Fibroblast of skin of right biceps (primary cell): ENCODE results near the gene RPS6KA2.

Experiments
- DNase-seq: peaks from one replicate; pipeline ENCODE4 v3.0.0-alpha.2; 2013

Gene RPS6KA2

DNA sequence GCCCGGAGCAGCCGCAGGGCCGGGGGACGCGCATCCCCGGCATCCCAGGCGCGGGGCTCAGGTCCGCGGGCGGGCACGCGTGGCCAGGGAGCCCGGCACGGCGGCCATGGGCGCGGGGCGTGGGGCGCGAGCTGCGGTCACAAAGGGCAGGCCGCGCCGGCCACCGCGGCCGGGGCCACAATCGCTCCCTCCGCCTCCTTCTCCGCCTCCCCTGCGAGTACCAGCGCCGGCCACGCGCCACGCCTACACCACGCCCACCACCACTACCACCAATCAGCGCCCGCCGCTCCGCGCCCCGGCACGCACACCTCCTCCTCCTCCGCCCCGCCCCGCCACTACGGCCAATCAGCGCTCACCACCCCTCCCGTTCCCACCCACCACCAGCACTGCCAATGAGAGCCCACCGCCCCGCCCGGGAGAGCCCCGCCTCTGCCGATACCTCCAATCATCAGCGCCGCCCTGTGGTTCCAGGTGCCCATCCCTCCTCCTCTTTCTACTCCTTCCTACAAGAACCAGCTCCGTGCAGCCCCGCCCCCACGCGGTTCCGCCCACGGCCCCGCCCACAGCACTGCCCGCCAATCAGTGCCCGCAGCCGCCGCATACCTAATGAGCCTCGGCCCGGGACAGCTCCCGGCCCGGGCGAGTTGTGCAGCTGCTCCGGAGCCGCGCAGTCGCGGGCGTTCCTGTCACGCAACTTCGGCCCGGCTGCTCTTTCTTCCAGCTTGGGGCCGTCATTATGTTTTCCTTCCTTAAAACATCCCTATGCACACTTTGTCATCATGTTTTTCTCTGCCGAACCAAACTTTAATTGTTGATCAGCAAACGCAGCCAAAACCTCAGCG is at the start of gene RPS6KA2:
RPS6KA2 (minus strand) TSS at position 219 of the 842 bp plus-strand sequence. CDS start 232 bp downstream, outside the sequence.
- DNase-seq: peak; percentile 100

DNA sequence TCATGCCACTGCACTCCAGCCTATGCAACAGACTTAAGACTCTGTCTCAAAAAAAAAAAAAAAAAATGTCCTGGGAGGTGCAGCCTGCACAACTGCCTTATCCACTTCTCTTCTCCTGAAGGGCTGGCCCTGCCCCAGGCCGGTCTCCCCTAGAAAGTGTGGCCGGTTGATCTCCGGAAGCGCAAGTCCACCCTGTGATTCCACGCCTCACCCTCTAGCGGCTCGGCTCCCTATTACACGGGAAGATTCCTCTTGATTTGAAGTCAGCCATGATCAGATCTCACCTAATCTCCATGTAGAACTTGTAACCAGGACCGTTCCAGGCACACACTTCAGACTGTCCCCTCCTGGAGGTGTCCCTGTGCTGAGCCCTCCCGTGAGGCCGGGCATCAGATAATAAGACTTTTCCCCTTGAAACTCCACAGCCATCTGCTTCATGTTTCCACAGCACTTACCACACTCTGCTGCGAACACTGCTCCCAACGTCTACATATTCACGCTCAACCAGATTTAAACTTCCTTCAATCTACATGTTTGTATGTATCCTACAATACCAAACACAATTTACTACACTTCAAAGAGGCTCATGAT is 49.3 kb upstream of the RPS6KA2 start:
- no peak for DNase-seq

DNA sequence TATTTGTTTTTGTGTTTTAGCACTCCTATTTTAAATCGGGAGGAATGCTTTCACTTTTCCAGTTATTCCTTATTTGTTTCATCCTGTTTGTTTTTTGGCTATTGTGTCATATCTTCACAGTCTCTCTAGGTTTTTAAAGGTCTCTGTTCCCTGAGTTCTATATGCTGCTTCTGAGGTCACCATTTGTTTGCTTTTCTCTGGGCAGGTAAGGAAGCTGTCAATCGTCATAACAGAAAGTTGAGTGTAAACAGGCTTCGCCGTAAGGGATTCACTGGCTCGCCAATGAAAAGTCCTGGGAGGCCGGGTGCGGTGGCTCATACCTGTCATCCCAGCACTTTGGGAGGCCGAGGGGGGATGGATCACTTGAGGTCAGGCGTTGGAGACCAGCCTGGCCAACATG is 48.7 kb upstream of the RPS6KA2 start:
- no peak for DNase-seq

DNA sequence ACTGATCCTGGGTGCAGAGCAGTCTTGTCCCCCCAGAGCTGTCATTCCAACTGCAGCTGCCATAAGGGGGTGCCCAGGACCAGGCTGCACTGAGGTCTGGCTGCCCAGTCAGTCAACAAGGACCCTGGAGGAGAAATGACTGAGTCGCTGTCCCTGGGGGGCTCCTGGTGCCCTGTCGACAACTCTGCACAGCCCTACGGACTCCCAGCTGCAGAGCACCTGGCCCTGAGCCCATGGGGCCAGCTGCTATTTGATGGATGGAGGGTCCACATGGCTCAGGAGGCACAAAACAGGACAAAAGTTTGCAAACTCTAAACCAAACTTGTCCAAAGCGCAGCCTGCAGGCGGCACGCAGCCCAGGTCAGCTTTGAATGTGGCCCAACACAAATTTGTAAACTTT is 46.3 kb upstream of the RPS6KA2 start:
- DNase-seq: no peak

DNA sequence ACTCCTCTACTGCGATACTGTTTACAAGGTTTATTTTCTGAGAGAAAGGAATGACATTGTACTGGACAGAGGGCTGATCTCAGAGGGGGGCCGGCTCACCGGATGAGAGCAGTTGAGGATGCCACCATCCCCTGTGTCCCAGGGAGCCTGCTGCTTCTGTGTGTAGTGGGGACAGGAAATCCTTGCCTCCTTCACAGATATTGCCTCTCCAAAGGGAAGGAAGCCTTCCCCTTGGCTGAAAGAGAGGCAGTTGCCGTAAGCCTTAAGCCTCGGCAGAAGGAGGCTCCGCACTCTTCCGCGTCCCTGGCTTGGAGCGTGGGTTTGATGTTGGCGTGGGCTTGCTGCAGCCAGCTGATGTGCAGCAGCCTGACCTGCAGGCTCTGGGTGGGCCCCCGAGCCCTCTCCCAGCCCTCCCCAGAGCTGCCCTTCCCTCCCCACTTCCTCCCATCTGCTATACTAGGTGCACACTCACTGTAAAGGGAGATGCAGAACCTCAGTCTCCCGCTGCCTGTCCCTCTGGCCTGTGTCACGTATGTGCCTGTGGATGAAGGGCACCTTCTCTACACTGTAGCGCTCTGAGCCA is 45.7 kb upstream of the RPS6KA2 start:
- DNase-seq: no peak

DNA sequence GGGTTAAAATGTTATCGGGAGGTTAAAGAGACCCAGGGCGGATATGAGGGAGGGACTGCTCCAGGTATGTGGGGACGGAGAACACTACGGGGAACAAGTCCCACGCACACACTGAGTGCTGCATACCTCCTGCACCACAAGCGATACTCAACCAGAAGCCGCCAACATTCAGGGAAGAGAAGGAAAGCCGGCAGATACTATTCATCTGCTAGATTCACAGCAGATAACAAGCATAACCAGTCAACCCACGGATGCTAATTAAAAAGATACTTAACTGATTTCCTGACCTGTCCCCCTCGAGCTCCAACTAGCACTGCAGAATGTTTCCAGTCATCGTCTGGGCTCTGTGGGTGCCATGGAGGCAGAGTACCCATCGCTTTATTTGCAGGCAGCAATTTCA is 45.1 kb upstream of the RPS6KA2 start:
- DNase-seq: no peak

DNA sequence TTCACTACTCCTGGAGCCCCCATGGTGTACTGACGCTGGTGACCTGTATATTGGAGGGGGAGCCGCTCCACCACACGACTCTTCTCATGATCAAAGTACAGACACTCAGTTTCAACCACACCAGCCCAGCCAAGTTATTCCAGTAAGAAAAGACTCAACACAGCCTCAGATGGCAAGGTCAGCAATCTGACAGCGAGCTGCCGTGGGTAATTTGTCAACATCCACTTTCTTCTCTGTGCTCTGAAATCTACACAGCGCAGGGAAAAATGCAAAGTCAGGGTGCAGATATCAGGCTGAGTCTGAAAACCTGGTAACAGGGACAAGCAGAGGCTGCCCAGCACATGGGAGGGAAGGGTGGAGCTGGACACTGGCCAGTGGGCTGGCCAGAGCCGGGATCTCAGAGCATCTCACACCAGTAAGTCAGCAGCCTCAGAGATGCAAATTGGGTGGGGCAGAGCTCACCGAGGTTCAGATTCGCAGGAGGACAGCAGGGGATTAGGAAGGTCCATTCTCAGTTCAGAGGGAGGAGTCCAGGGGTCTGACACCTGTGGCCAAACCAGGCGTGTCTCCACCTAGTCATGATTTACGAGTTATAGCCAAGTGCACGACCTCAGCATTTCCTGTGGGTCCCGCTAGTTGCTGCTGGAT is 44.5 kb upstream of the RPS6KA2 start:
- no peak for DNase-seq

DNA sequence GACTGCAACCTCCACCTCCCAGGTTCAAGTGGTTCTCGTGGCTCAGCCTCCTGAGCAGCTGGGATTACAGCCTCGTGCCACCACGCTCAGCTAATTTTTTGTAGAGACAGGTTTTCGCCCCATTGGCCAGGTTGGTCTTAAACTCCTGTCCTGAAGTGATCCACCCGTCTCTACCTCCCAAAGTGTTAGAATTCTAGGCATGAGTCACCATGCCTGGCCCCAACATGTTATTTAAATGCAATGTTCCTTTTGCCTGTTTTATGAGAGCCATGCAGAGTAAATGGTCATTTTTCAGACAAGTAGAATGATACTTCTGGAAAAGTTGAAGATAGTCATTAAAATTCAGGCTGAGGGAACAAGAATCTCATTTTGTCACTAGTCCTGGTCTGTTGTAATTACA is 43.8 kb upstream of the RPS6KA2 start:
- no peak for DNase-seq

DNA sequence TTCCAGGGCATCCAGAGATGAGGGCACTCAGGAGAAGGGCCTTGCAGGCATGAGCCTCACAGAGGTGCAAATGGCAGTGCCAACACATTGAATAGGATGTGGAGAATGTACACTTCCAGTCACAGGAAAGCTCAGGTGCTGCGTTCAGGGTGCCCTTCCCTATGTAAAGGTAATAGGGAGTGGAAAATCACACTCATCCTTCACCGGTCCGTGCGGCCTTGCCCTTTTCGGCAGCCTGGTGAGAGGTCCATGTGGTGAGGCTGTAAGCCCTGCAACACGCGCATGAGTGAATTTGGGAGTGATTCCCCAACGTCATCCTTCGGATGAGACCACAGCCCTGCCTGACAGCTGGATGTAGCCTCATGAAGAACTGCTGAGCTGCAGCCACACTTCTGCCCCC is 43.0 kb upstream of the RPS6KA2 start:
- DNase-seq: no peak

DNA sequence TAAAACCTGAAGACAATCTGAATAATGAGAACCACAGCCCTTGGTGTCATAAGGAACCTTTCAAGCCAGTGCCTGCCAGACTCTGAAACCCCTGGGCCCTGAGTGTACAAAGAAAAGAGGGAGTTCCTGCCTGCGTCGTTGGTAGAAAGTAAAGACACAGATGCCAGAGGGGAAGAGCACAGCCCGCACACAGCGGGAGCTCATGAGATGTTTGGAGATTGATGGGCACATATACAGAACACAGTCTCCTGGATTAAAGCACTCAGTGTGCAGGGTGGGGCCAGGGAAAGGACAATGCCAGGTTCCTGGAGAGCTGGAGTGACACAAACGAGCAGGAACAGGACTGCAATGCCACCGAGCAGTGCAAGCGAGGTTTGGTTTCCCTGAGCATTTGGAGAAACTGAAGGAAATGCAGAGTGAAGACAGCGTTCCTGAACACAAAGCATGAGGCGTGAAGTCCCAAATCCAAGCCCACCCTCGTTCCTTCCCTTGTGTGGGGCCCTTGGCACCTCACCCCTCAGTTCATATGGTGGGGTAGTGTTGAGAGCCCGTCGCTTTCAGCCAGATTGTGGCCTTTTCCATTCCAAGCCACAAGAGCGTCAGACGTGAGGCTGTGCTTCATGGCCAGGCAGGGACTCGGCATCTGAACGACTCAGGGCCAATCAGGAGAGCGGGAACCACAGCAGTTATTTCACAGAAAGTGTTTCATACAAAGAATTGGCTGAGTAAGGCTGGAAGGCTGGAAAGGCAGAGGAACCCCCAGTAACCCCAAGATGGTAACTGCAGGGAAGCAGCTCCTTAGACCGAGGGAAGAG is 41.0 kb upstream of the RPS6KA2 start:
- no peak for DNase-seq

DNA sequence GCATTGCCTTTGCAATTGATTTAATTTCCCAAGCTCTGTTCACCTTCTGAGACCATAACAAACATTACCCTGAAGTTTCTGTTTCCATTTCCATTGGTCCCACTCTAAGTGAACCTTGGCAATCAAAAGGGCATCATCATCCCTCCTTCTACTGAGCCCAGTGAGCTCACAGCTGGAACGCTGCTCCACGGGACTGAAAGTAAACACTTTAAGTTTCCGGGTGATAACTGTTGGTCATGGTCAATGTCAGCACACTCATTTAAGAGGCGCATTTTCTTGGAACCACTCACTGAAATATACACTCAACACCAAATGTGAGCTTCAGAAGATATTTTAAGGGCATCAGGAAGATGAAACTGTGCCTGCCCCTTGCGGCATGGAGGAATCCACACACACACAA is 37.1 kb upstream of the RPS6KA2 start:
- no peak for DNase-seq

DNA sequence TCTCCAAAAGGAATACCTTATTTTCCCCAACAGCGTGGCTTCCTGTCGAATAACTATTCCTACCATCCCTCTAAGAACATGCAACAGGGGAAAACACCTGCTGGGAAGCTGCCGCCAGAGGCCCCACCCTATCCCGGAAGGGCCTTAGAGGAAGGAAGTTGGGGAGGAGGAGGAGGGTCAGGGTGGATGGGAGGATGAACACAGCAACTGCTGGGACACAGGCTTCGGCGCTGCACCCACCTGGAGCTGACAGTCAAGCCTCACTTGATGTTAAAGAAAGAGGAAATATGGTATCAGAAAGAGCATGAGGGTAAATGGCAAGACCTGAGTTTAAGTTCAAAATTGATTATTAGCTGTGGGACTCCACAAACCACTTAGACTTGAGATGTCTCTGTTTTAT is 36.5 kb upstream of the RPS6KA2 start:
- no peak for DNase-seq

DNA sequence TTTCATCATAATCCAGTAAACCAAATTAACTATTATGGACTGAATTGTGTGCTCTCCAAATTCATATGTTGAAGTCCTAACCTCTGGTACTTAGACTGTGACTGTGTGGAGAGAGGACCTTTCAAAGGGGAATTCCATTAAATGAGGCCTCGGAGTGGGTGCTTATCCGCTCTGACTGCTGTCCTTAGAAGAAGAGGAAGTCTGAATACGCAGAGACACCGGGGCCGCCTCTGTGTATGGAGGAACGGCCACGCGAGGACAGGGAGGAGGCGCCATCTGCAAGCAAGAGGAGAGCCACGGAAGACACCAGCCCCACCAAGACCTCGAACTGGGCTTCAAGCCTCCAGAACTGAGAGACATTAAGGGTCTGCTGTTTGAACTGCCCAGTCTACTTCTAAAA is 35.6 kb upstream of the RPS6KA2 start:
- DNase-seq: no peak

DNA sequence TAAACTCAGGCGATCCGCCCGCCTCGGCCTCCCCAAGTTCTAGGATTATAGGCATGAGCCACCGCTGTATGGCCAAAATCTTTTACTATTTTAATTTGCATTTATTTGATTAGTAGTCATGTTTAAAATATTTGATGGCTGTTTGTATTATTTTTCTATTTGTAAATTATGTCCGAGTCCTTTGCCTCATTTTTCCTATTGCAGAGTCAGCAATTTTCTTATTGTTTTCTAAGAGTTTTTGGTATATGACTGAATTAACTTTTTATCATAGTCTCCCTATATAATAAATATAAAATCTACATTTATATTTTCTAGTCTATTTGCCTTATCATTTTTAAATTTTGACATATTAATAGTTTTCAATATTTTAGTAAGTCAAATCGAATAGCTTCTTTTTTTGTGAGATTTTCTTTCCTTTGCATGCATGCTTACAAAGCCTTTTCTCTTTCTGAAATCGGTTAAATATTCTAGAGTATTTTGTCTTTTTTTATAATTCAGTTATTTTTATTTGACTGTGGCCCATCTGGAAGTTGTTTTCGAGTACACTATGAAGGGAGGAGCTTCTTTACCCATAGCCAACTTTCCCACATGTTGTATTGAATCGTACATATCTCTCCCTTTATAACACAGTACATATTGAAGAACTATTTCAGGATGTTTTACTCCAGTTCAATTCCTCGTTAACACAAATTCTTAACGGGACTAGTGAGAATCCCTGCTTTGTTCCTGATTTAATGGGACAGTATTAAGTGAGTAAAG is 34.5 kb upstream of the RPS6KA2 start:
- DNase-seq: no peak

DNA sequence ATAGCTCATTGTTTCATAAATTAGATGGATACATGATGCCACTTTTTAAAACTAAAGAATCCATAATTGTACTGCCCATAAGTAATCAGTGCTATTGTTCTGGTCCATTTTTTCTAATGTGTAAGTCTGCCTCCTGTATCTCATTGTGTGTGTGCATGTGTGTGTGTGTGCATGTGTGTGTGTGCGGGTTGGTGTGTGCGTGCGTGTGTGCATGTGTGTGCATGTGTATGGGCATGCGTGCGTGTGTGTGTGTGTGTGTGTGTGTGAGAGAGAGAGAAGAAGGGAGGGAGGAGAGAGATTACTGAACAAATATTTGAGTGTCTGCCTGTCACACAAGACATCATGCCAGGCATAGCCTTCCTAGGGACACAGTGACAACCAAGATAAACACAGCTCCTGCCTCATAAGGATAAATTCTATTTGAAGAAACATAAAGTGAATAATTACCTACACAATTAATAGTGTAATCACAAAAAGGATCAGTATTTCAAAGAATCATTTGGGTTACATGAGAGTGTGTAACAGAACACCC is 33.2 kb upstream of the RPS6KA2 start:
- no peak for DNase-seq

DNA sequence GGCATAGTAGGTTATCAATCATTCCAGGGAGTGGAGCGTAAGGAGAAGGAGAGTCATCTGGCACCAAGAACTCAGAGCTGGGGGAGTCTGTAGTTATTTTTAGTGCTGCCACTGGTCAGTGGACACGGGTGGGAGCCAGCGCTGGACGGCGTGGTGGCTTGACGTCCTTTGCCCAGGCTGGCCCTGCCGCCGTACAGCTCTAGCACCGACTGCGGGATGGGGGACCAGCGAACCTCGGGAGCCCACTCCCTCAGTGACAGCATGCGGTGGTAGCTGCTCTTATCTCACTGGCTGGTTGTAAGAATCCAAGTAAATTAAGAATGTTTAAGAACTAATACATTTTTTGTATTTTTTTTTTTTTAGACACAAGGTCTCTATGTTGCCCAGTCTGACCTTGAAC is 32.5 kb upstream of the RPS6KA2 start:
- no peak for DNase-seq

DNA sequence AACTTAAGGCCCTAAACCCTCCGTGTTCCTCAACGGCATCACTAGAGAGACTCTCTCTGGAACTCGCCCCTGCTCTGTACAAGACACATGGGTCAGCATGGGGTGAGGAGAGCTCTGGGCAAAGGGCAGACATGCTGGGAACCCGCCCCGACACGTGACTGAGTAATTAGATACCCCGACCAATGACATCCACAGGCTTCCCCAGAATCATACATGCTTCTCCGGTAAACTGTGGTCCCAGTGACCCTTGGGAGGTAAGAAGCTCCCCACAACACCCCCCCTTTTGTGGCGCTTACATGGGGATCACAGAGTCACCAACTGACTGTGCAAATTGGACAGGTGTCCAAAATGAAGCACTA is 31.7 kb upstream of the RPS6KA2 start:
- DNase-seq: no peak

DNA sequence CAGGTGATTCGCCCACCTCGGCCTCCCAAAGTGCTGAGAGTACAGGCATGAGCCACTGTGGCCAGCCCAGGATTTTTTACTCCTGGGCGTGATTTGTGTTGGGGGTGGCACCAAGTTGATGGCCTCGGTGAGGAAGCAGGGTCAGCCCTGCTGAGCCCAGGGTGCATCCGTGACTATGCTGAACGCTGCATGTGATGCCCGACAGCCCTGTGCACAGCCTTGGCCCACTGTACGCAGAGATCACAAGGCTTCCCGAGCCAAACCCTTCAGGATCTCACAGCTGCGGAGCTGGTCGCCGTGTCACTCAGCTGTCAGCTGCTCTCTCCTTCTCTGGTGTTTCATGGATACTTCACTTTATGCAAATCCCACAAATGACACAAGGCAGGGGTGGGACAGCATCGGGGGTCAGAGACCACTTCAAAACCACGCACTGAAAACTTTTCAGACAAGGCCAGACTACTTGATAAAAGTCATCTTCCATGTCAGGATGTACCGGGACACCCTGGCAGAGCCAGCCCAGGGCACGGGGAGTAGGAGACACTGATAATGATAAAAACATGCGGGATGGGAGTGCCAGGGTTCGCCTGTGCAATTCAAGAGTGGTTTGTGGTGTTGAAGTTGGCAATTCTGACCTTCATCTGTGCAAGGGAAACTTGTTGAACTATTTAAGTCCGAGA is 31.2 kb upstream of the RPS6KA2 start:
- no peak for DNase-seq

DNA sequence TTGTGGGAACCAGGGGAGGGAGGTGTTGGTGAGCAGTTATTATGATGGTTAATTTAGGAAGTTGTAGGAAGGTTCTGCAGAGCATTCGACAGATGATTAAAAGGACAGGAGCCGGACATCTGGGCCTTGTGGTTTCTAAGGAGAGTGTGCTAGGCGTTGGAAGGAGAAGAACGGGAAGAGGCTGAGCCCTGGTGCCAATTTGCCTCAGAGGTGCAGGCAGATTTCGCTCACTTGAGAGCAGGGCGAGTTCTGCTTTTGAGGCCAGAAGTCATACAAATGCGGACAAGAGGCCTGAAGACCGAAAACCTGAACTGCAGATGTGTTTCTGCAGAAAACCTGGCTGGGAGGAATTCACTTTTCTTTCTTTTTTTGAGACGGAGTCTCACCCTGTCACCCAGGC is 30.5 kb upstream of the RPS6KA2 start:
- no peak for DNase-seq

DNA sequence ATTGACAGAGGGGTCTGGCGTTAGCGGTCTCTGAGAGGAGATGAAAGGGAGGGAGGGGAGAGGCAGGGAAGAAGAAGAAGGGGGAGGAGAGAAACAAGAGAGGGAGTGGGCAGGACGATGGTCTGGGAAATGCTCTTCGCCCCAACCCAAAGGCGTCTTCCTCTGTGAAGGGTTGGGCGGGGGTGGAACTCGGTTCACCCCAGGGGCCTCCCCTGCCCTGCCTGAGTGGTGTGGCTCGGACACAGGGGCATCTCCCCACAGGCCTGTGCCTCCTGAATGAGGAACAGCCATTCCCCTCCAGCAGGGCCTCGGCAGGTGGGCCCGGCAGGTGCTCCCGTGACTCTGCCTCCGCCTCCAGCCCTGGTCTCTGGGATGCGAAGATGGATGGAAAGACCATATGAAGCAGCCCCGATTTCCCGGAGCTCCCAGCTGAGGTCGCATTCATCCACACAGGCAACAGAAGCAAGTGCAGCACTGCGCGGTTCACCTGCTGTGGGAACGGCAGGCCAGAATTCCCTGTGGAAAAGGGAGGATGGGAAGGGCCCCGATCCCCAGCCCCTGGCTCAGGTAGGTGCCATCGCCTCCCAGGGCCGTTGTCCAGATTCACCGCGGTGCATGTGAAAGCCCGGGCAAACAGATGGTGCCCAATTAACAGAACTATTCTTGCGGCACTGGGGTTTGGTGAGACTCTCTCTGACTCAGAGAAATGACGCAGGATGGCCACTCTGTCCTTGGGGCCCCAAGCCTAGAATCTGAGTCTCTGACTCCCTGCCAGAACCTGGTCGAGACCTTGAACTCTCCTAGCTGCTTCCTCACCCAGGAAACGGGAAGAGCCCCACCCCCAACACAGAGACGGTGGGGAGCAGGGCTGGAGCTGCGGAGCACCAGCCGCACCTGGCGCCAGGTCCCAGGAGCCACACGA is 29.4 kb upstream of the RPS6KA2 start:
- peak; percentile 42 for DNase-seq
